ENCODE data around the gene SERGEF. TPM values are rescaled to one million over a fixed set of nuclear protein-coding genes. Genes with fewer than 3 reads are reported as not detected.

Gene SERGEF
- total and polyA plus RNA-seq, 2 experiments from 2014 or later, result 29.8 to 64.0 TPM

GRCh38 chr11:17755891-17756290, 257.0 kb downstream of the SERGEF start:
- H3K36me3 ChIP-seq, result no peaks in the 10 kb centered on the region
- no peaks in the 10 kb centered on the region for H3K9me3 ChIP-seq (ENCODE audit: low read depth)
- no peak overlapping the region for H3K4me3 ChIP-seq
- DNase-seq (ENCODE audit: low read depth in 1 of 2, low spot score in 1 of 2), result no peak
- H3K4me1 ChIP-seq (ENCODE audit: low read depth), result no peaks in the 10 kb centered on the region
- no peak overlapping the region for H3K27ac ChIP-seq
- no peak for TF ChIP-seq CTCF (IDR thresholded peaks at IDR 0.05; ENCODE audit: low read depth, low read length)
- peaks cover 23% of the 10 kb centered on the region for H3K27me3 ChIP-seq

- Histone ChIP-seq H3K4me3 (no peak overlapping the region), H3K9me3 (ENCODE audit: low read depth) (no peaks in the 10 kb centered on the region), H3K36me3 (no peaks in the 10 kb centered on the region), H3K4me1 (ENCODE audit: low read depth) (no peaks in the 10 kb centered on the region), H3K27me3 (peaks cover 23% of the 10 kb centered on the region), H3K27ac (no peak overlapping the region)
- no peak for TF ChIP-seq CTCF (IDR thresholded peaks at IDR 0.05; ENCODE audit: low read depth, low read length)
- DNase-seq (ENCODE audit: low read depth in 1 of 2, low spot score in 1 of 2), result no peak
Observed at GRCh38 chr11:17753641-17754040, 259.2 kb downstream of the SERGEF start.

GRCh38 chr11:17753153-17753552, 259.7 kb downstream of the SERGEF start:
- H3K9me3 ChIP-seq (ENCODE audit: low read depth), result no peaks in the 10 kb centered on the region
- TF ChIP-seq CTCF (IDR thresholded peaks at IDR 0.05; ENCODE audit: low read depth, low read length), result no peak
- no peak overlapping the region for H3K4me3 ChIP-seq
- H3K27me3 ChIP-seq, result peaks cover 23% of the 10 kb centered on the region
- no peaks in the 10 kb centered on the region for H3K36me3 ChIP-seq
- H3K27ac ChIP-seq, result no peak overlapping the region
- DNase-seq (ENCODE audit: low read depth in 1 of 2, low spot score in 1 of 2), result no peak
- H3K4me1 ChIP-seq (ENCODE audit: low read depth), result no peaks in the 10 kb centered on the region

- H3K36me3 ChIP-seq, result no peaks in the 10 kb centered on the region
- no peaks in the 10 kb centered on the region for H3K9me3 ChIP-seq (ENCODE audit: low read depth)
- no peak overlapping the region for H3K27ac ChIP-seq
- H3K27me3 ChIP-seq, result peaks cover 19% of the 10 kb centered on the region
- no peak for TF ChIP-seq CTCF (IDR thresholded peaks at IDR 0.05; ENCODE audit: low read depth, low read length)
- H3K4me3 ChIP-seq, result no peak overlapping the region
- H3K4me1 ChIP-seq (ENCODE audit: low read depth), result no peaks in the 10 kb centered on the region
- no peak for DNase-seq (ENCODE audit: low read depth in 1 of 2, low spot score in 1 of 2)
Observed at GRCh38 chr11:17752144-17752543, 260.7 kb downstream of the SERGEF start.

- H3K9me3 ChIP-seq (ENCODE audit: low read depth), result no peaks in the 10 kb centered on the region
- no peaks in the 10 kb centered on the region for H3K36me3 ChIP-seq
- H3K27ac ChIP-seq, result no peak overlapping the region
- DNase-seq (ENCODE audit: low read depth in 1 of 2, low spot score in 1 of 2), result no peak
- H3K27me3 ChIP-seq, result peaks cover 19% of the 10 kb centered on the region
- H3K4me1 ChIP-seq (ENCODE audit: low read depth), result no peaks in the 10 kb centered on the region
- no peak for TF ChIP-seq CTCF (IDR thresholded peaks at IDR 0.05; ENCODE audit: low read depth, low read length)
- no peak overlapping the region for H3K4me3 ChIP-seq
Observed at GRCh38 chr11:17751558-17751957, 261.3 kb downstream of the SERGEF start.

GRCh38 chr11:17750801-17751165, 262.1 kb downstream of the SERGEF start:
- Histone ChIP-seq H3K36me3 (no peaks in the 10 kb centered on the region), H3K4me3 (no peak overlapping the region), H3K27ac (no peak overlapping the region), H3K9me3 (ENCODE audit: low read depth) (no peaks in the 10 kb centered on the region), H3K4me1 (ENCODE audit: low read depth) (no peaks in the 10 kb centered on the region), H3K27me3 (peaks cover 15% of the 10 kb centered on the region)
- DNase-seq (ENCODE audit: low read depth in 1 of 2, low spot score in 1 of 2), result no peak
- TF ChIP-seq CTCF (IDR thresholded peaks at IDR 0.05; ENCODE audit: low read depth, low read length), result no peak

All from cardiac muscle cell (in vitro differentiated cells and primary cell).